Measurements from ENCODE around the gene BCDIN3D.

GRCh38 chr12:49868952-49869815, 26.3 kb upstream of the BCDIN3D start:
- no peak for TF ChIP-seq CTCF (IDR thresholded peaks at IDR 0.05; ENCODE audit: extremely low read depth in 1 of 2, insufficient read depth in 1 of 2, low read depth in 1 of 2, low read length in 2 of 2)
- no peak for TF ChIP-seq EZH2 (IDR thresholded peaks at IDR 0.05; ENCODE audit: borderline replicate concordance, low read depth, low read length, severe bottlenecking)
- peak; percentile 67 for TF ChIP-seq POLR2A (IDR thresholded peaks at IDR 0.05; ENCODE audit: low read depth, low read length)
- peak; percentile 83 for TF ChIP-seq POLR2AphosphoS5 (IDR thresholded peaks at IDR 0.05; ENCODE audit: insufficient read depth, low read depth, low read length)
- TF ChIP-seq MAX (IDR thresholded peaks at IDR 0.05; ENCODE audit: insufficient read depth, insufficient read length) = peak; percentile 48
